Cardiac atrium fibroblast (primary cell): ENCODE measurements around the gene TNPO3. TPM values are rescaled to one million over a fixed set of nuclear protein-coding genes. Genes with fewer than 3 reads are reported as not detected.

Source experiments
- total RNA-seq: library from RNA; depleted of rRNA; stranded (reverse); fragments of >200 nt; gene quantifications from 2 replicates; pipeline ENCODE4 v1.2.3, GENCODE V29; 2015

TNPO3 gene
- total RNA-seq = 22.2 and 32.9 TPM in 2 replicates

DNA sequence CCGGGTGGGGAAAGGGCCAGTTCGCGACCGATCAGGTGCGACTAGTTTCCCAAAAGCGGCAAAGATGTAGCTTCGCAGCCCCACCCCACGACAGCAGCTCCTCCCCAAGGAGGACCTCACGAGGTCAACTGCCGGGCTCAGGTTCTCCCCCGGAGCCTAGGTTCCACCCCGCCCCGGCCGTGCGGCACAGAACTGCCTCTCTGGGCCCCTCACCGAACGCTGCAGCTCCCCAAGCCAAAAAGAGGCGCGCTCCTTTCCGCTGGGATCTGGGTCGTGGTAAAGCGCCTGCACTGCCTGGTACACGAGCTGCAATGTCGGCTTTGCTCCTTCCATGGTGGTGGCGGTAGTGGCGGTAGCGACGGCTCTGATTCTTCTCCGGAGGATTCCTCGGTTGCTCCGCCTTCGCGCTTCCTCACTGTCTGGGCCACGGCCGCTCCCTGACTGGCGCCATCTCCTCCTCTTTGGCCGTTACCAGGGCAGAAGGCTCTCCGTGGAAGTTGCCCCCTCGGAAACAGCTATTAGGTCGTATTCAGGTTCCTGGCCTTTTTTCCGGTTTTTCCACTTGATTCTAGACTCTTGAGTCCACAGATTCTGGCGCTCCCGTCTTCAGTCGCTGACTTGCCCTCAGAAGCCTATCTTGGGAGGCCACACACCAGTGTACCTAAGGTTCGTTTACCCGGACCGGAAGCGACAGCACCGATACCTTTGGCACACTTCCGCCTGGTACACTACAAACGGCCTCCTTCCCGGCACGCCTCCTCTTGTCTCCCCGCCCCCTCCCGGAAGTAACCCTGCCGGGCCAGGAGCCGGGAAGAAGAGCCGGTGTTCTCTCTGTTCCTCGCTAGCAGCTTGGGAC lies at the start of gene TNPO3:
Gene TNPO3, minus strand, starts transcription at position 674 of the 856 bp plus-strand sequence. Its CDS starts 341 bp downstream, at position 333.

DNA sequence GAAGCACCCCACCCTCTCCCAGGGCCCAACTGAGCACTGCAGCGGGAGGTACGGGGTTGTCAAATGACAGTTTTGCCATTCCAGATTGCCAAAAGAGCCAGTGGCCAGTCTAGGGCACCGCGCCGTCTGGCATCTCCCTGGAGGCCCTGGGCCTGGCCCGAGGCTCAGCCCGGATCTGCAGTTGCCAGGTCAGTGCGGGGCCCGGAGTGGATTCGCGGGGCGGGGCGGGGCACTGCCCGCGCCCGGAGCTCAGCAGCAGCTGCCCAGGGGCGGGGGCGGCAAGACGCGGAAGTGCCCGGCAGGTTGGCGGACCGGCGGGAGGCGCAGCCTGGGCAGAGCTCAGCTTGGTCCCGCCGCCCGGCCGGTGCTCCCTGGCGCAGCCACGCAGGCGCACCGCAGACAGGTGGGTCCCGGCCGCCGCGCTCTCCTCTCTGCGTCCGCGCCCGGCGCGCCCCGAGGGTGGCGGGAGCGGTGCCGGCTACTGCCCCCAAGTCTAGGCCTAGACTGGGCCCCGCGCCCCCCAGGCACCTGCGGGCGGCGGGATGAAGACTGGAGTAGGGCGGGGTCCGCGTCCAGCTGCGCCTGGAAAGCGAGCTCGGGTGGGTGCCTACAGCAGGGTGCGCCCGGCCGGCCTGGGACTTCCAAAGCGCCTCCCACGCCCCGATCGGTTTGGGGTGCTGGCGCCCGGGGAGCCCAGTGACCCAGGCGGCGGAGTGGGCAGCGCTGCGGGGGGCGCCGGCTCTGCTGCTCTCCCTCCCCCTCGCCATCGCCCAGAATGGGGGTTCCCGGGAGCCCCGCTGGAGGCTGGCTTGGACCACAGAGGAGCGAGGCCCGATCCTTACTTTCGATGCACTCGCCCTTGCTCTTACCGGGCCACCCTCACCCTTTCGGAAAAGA lies 117.0 kb downstream of the TNPO3 start, which contains the start of gene IRF5:
Gene IRF5, plus strand, starts transcription at position 281 of the 897 bp plus-strand sequence. CDS start 4,155 bp downstream, outside the sequence.

DNA sequence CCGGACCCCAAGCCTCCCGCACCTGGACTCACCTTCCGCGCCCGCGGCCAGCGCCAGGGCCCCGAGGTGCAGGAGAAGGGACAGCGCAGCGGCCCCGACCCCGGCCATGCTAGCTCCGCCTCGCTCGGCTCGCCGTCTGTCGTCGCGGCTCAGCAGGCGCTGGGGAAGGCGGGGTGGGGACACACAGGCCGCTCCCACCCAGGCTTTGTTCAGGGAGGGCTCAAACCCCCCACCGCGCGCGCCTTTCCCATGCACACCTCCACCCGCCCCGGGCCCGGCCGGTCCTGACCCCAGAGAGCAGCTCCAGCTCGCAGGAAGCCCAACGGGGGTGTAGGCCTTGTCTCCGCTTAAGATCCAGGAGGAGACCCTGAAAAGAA lies 144.4 kb downstream of the TNPO3 start, which contains the start of gene KCP:
Gene KCP, minus strand, starts transcription at position 141 of the 377 bp plus-strand sequence. Its CDS starts 33 bp downstream, at position 108.

Other genes starting within 250 kb of the TNPO3 start
- gene FLNC, start 224.7 kb downstream of the TNPO3 start, total RNA-seq = 108 and 131 TPM in 2 replicates
- gene ATP6V1F, start 192.3 kb downstream of the TNPO3 start, total RNA-seq = 74.4 and 134 TPM in 2 replicates
- not detected in 2 replicates for gene KCP, start 144.4 kb downstream of the TNPO3 start, total RNA-seq
- gene IRF5, start 117.2 kb downstream of the TNPO3 start, total RNA-seq = 0.16 TPM in 1 of 2 replicates, not detected in the other
- 0.65 TPM in 1 of 2 replicates, not detected in the other for gene TSPAN33, start 89.6 kb upstream of the TNPO3 start, total RNA-seq
- gene SMO, start 133.5 kb upstream of the TNPO3 start, total RNA-seq = 16.5 and 16.6 TPM in 2 replicates
- gene AHCYL2, start 169.9 kb upstream of the TNPO3 start, total RNA-seq = 12.0 and 15.2 TPM in 2 replicates